H1 (cell line): ENCODE measurements around the gene ARRB1. TPM values are rescaled to one million over a fixed set of nuclear protein-coding genes. Genes with fewer than 3 reads are reported as not detected.

Source experiments
- CTCF ChIA-PET: fragments of 300-600 bp; sonication (Branson Sonifier 250); formaldehyde crosslinking; loops from one replicate; lab custom pipeline; 2021; ENCODE audit not compliant: partially characterized antibody; lab: Charles Lee
- POLR2A ChIA-PET: fragments of 300-600 bp; sonication (Branson Sonifier 250); formaldehyde crosslinking; loops from one replicate; lab custom pipeline; 2021; ENCODE audit warnings: inconsistent platforms; ENCODE audit not compliant: partially characterized antibody; lab: Charles Lee
- DNase-seq, 2 experiments: peaks; one replicate each; pipeline versions ENCODE4 v3.0.0 to v3.0.0-alpha.2; 2010 to 2022; ENCODE audit warnings: low spot score in 2 of 2, low read depth in 1 of 2, mixed read lengths in 1 of 2
- FAIRE-seq: peaks from 2 replicates; lab custom pipeline; 2011; peaks lifted over from hg19 to GRCh38; lab: Jason Lieb, UNC
- H2AFZ ChIP-seq: 2 replicates; pipeline ENCODE4 v1.8.1; 2012; ENCODE audit warnings: low read length, inconsistent platforms
- H2AK5ac ChIP-seq: 2 replicates; pipeline ENCODE4 v1.6.1; 2013; ENCODE audit warnings: low read depth, low read length
- H2BK120ac ChIP-seq: replicated peaks from 2 replicates; pipeline ENCODE3; 2013; ENCODE audit warnings: low read depth, low read length, inconsistent platforms
- H2BK12ac ChIP-seq: 2 replicates; pipeline ENCODE4 v1.6.1; 2013; ENCODE audit warnings: low read depth, low read length
- H2BK15ac ChIP-seq: 2 replicates; pipeline ENCODE4 v1.6.1; 2013; ENCODE audit warnings: low read length
- H2BK20ac ChIP-seq: 2 replicates; pipeline ENCODE4 v1.6.1; 2013; ENCODE audit warnings: low read length
- H2BK5ac ChIP-seq: 2 replicates; pipeline ENCODE4 v1.6.1; 2013; ENCODE audit warnings: low read depth, low read length
- H3K14ac ChIP-seq: 2 replicates; pipeline ENCODE4 v1.6.1; 2013; ENCODE audit warnings: inconsistent platforms; ENCODE audit not compliant: insufficient read length
- H3K18ac ChIP-seq: 2 replicates; pipeline ENCODE4 v1.6.1; 2013; ENCODE audit warnings: low read length; ENCODE audit errors: extremely low read depth
- H3K23ac ChIP-seq: 2 replicates; pipeline ENCODE4 v1.6.1; 2013; ENCODE audit warnings: inconsistent platforms; ENCODE audit not compliant: insufficient read length
- H3K23me2 ChIP-seq: 2 replicates; pipeline ENCODE4 v1.6.1; 2013; ENCODE audit warnings: low read depth, low read length
- H3K27ac ChIP-seq: 2 replicates; pipeline ENCODE4 v1.6.1; 2011; ENCODE audit warnings: low read depth, low read length, inconsistent platforms
- H3K27me3 ChIP-seq, 4 experiments: replicated peaks in 1 of 4; 1 replicate in 1 of 4; 2 replicates in 3 of 4; pipeline versions ENCODE4 v1.6.1 to v1.8.1; 2011 to 2013; ENCODE audit warnings: low read length in 3 of 4, mild to moderate bottlenecking in 3 of 4, inconsistent platforms in 2 of 4, mixed read lengths in 2 of 4, moderate library complexity in 1 of 4; ENCODE audit not compliant: control insufficient read depth in 3 of 4, insufficient read depth in 3 of 4; ENCODE audit errors: extremely low read depth in 1 of 4
- H3K36me3 ChIP-seq, 4 experiments: 2 replicates each; pipeline versions ENCODE4 v1.6.1 to v1.8.1; 2011 to 2013; ENCODE audit warnings: mild to moderate bottlenecking in 4 of 4, low read length in 3 of 4, moderate library complexity in 2 of 4, control low read depth in 1 of 4, inconsistent platforms in 1 of 4; ENCODE audit not compliant: insufficient read depth in 4 of 4, control insufficient read depth in 2 of 4
- H3K4ac ChIP-seq: replicated peaks from 2 replicates; pipeline ENCODE3; 2013; ENCODE audit warnings: low read length, low read depth, mixed read lengths, inconsistent platforms; ENCODE audit not compliant: insufficient read length
- H3K4me1 ChIP-seq, 4 experiments: replicated peaks in 1 of 4; 1 replicate in 1 of 4; 2 replicates in 3 of 4; pipeline versions ENCODE4 v1.6.1 to v1.8.1; 2011 to 2013; ENCODE audit warnings: low read length in 3 of 4, inconsistent platforms in 2 of 4, mixed read lengths in 1 of 4; ENCODE audit not compliant: insufficient read depth in 4 of 4, control insufficient read depth in 3 of 4
- H3K4me2 ChIP-seq, 2 experiments: 2 replicates each; pipeline versions ENCODE4 v1.6.1 to v1.8.1; 2011 to 2013; ENCODE audit warnings: low read depth in 2 of 2, low read length in 2 of 2, control low read depth in 1 of 2, inconsistent platforms in 1 of 2, mild to moderate bottlenecking in 1 of 2; ENCODE audit not compliant: insufficient read depth in 1 of 2
- H3K4me3 ChIP-seq, 4 experiments: fragments of 200-600, 300-600 bp in 1 of 4; sonication (generic), shearing (Covaris generic), sonication (Bioruptor Twin) in 1 of 4; 2 replicates each; pipeline versions ENCODE4 v1.5.1 to v1.8.1; 2011 to 2016; ENCODE audit warnings: low read length in 4 of 4, low read depth in 3 of 4, control low read depth in 2 of 4, inconsistent platforms in 2 of 4, mild to moderate bottlenecking in 2 of 4, mixed read lengths in 1 of 4, moderate library complexity in 1 of 4; ENCODE audit not compliant: insufficient read depth in 2 of 4; ENCODE audit errors: extremely low read depth in 1 of 4
- H3K56ac ChIP-seq: replicated peaks from 2 replicates; pipeline ENCODE3; 2013; ENCODE audit warnings: low read depth, mild to moderate bottlenecking, mixed read lengths, low read length, inconsistent platforms; ENCODE audit not compliant: insufficient read length
- H3K79me1 ChIP-seq: 2 replicates; pipeline ENCODE4 v1.6.1; 2013; ENCODE audit warnings: low read depth, low read length, control low read depth
- H3K79me2 ChIP-seq, 2 experiments: 2 replicates each; pipeline versions ENCODE4 v1.6.1 to v1.8.1; 2012 to 2013; ENCODE audit warnings: low read length in 2 of 2, mild to moderate bottlenecking in 2 of 2, inconsistent platforms in 1 of 2; ENCODE audit not compliant: insufficient read depth in 2 of 2, control insufficient read depth in 1 of 2
- H3K9ac ChIP-seq, 4 experiments: replicated peaks in 1 of 4; 1 replicate in 1 of 4; 2 replicates in 3 of 4; pipeline versions ENCODE4 v1.6.1 to v1.8.1; 2011 to 2013; ENCODE audit warnings: low read depth in 3 of 4, low read length in 3 of 4, control low read depth in 2 of 4, mild to moderate bottlenecking in 2 of 4, moderate library complexity in 2 of 4, inconsistent platforms in 1 of 4; ENCODE audit errors: extremely low read depth in 1 of 4
- H3K9me3 ChIP-seq, 2 experiments: 2 replicates each; pipeline versions ENCODE4 v1.6.1 to v1.8.1; 2012 to 2013; ENCODE audit warnings: mild to moderate bottlenecking in 2 of 2, moderate library complexity in 2 of 2, control low read depth in 1 of 2, inconsistent platforms in 1 of 2, low read depth in 1 of 2, low read length in 1 of 2, mixed read lengths in 1 of 2; ENCODE audit not compliant: insufficient read depth in 2 of 2
- H4K20me1 ChIP-seq, 2 experiments: replicated peaks in 1 of 2; 2 replicates each; pipeline versions ENCODE3 to v1.8.1; 2011 to 2013; ENCODE audit warnings: inconsistent platforms in 2 of 2, low read length in 2 of 2, mild to moderate bottlenecking in 1 of 2; ENCODE audit not compliant: insufficient read depth in 2 of 2, control insufficient read depth in 1 of 2
- H4K5ac ChIP-seq: 2 replicates; pipeline ENCODE4 v1.6.1; 2013; ENCODE audit warnings: low read length, low read depth, mixed read lengths, inconsistent platforms; ENCODE audit not compliant: insufficient read length
- H4K8ac ChIP-seq: 2 replicates; pipeline ENCODE4 v1.8.0; 2013; ENCODE audit warnings: mild to moderate bottlenecking, moderate library complexity, low read length, inconsistent platforms; ENCODE audit not compliant: insufficient read depth; ENCODE audit errors: extremely low read depth
- H4K91ac ChIP-seq: replicated peaks from 2 replicates; pipeline ENCODE3; 2013; ENCODE audit warnings: low read length, mixed read lengths, inconsistent platforms; ENCODE audit not compliant: insufficient read length
- ATF2 ChIP-seq: IDR thresholded peaks from 2 replicates; pipeline ENCODE4 v1.6.1; 2012; ENCODE audit warnings: low read length, inconsistent platforms
- BACH1 ChIP-seq: IDR thresholded peaks from 2 replicates; pipeline ENCODE4 v1.6.1; 2012; ENCODE audit warnings: low read length, improper control_type of control experiment
- CBX8 ChIP-seq: fragments of 300-800, 300-1000 bp; sonication (generic); IDR thresholded peaks from 2 replicates; pipeline ENCODE4 v1.7.1; 2016; ENCODE audit warnings: low read depth, low read length, borderline replicate concordance
- CTBP2 ChIP-seq: IDR thresholded peaks from 2 replicates; pipeline ENCODE4 v1.7.0; 2011; ENCODE audit warnings: borderline replicate concordance, mild to moderate bottlenecking, moderate library complexity, mixed read lengths, low read length; ENCODE audit not compliant: insufficient read depth, insufficient read length
- JUND ChIP-seq: IDR thresholded peaks from 2 replicates; pipeline ENCODE4 v1.6.1; 2011; ENCODE audit warnings: mild to moderate bottlenecking, improper control_type of control experiment, low read length
- KDM5A ChIP-seq: fragments of 200-600 bp; IDR thresholded peaks from 2 replicates; pipeline ENCODE4 v1.7.1; 2012; ENCODE audit warnings: mild to moderate bottlenecking, low read length, inconsistent platforms, mixed read lengths
- POU5F1 ChIP-seq: IDR thresholded peaks from 2 replicates; pipeline ENCODE4 v1.6.1; 2011; ENCODE audit warnings: low read depth, mild to moderate bottlenecking, low read length, moderate library complexity
- RFX5 ChIP-seq: IDR thresholded peaks from 2 replicates; pipeline ENCODE4 v1.6.1; 2011; ENCODE audit warnings: low read depth, low read length, improper control_type of control experiment, borderline replicate concordance
- RXRA ChIP-seq: IDR thresholded peaks from 2 replicates; pipeline ENCODE4 v1.6.1; 2011; ENCODE audit warnings: low read depth, mild to moderate bottlenecking, low read length, moderate library complexity; ENCODE audit not compliant: insufficient read depth
- SP2 ChIP-seq: IDR thresholded peaks from 2 replicates; pipeline ENCODE4 v1.6.1; 2012; ENCODE audit warnings: mild to moderate bottlenecking, low read length, inconsistent platforms
- TCF12 ChIP-seq: IDR thresholded peaks from 2 replicates; pipeline ENCODE4 v1.6.1; 2011; ENCODE audit warnings: low read depth, mild to moderate bottlenecking, low read length
- TEAD4 ChIP-seq: IDR thresholded peaks from 2 replicates; pipeline ENCODE4 v1.6.1; 2012; ENCODE audit warnings: low read depth, low read length, inconsistent platforms, mixed read lengths
- ZNF274 ChIP-seq: IDR thresholded peaks from 2 replicates; pipeline ENCODE4 v1.7.0; 2012; ENCODE audit warnings: low read length, borderline replicate concordance; ENCODE audit errors: extremely low read depth
- WGBS, 2 experiments: shearing (Covaris generic) in 1 of 2; methylation state at CpG; one replicate each; pipeline versions ENCODE4 v1.1.6 to v1.1.7; 2013 to 2015; ENCODE audit warnings: low lambda C conversion rate in 2 of 2, mixed read lengths in 2 of 2, inconsistent platforms in 1 of 2, low coverage in 1 of 2, missing lambda C conversion rate in 1 of 2; ENCODE audit not compliant: insufficient replicate concordance in 2 of 2, insufficient coverage in 1 of 2, insufficient read length in 1 of 2; ENCODE audit errors: extremely low coverage in 1 of 2, missing lambda C conversion rate in 1 of 2; 5-methylcytosine and 5-hydroxymethylcytosine counted together
- polyA plus RNA-seq, 7 experiments: library from polyadenylated mRNA; depleted of rRNA in 3 of 7; stranded (reverse) in 5 of 7; unstranded in 2 of 7; fragments of >200 nt in 5 of 7; fragments of 200-250 nt in 2 of 7; gene quantifications; 1 replicate in 5 of 7; 2 replicates in 1 of 7; 4 replicates in 1 of 7; pipeline versions ENCODE4 v1.2.1 to v1.2.3, GENCODE V29; 2011 to 2013; ENCODE audit warnings: missing spikeins in 2 of 7, mixed read lengths in 2 of 7
- total RNA-seq: library from RNA; stranded (reverse); fragmentation: NEBNext Ultra II Directional; extraction: Animal tissue kit (Norgen Biotek cat#: 25700); gene quantifications from 2 replicates; pipeline ENCODE4 v1.2.1, GENCODE V29; 2021

Gene ARRB1
- total and polyA plus RNA-seq, 2 of the 8 experiments (the other 6 are each of a cell fraction or from before 2014, with no cell fraction given), result 9.4 to 31.8 TPM

DNA sequence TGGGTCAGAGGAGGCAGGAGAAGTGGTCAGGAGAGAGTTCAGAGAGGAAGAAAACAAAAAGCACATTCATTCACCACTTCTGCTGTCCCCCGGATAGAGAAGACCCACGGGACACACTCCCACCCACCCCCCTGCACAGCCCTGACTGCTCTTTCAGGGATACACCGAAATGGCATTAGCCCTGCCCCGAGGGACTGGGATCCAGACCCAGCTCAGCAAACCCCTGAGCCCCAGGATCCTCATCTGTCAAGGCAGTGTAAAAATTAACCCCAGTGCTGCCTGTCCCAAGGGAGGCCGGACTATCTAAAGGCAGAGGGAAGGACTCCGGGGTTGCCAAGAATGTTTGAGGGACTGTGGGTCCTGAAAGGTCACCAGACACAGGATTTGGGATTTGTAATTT, 79.7 kb downstream of the ARRB1 start:
- Histone ChIP-seq H4K20me1 (no peaks in the 10 kb centered on the region), H3K27me3 (no peaks in the 10 kb centered on the region), H3K18ac (no peak overlapping the region), H3K23me2 (no peaks in the 10 kb centered on the region), H3K9ac (no peak overlapping the region), H3K23ac (no peak overlapping the region), H2AFZ (no peak overlapping the region), H3K36me3 (no peaks in the 10 kb centered on the region), H3K79me2 (no peaks in the 10 kb centered on the region), H3K9me3 (no peaks in the 10 kb centered on the region), H3K4me1 (peaks cover 0 to 2% (median 0%) of the 10 kb centered on the region in 4 experiments; a peak in 1 of 7 replicates), H3K4me2 (no peak overlapping the region), H2BK12ac (no peak overlapping the region), H3K79me1 (no peaks in the 10 kb centered on the region), H3K4ac (no peak overlapping the region), H2AK5ac (no peak overlapping the region), H2BK15ac (no peak overlapping the region), H3K56ac (no peak overlapping the region), H4K8ac (no peak overlapping the region; the same call in 1 of the 2 replicates), H4K5ac (no peak overlapping the region), H4K91ac (no peak overlapping the region), H3K14ac (no peak overlapping the region), H2BK120ac (no peak overlapping the region), H2BK5ac (no peak overlapping the region), H3K27ac (no peak overlapping the region), H3K4me3 (no peak overlapping the region), H2BK20ac (no peak overlapping the region)
- POLR2A ChIA-PET, result interaction anchor here (0.7 to 1.5 kb wide), 2 partner anchors 107 to 127 kb away, joined by 3 to 5 read pairs; no protein-coding TSS in a partner anchor
- FAIRE-seq (no peak), DNase-seq (no peak)
- CTCF ChIA-PET, result interaction anchor here (0.8 to 18.0 kb wide), 25 partner anchors 9 to 306 kb away, joined by 3 to 327 read pairs (median 4); no protein-coding TSS in a partner anchor
- WGBS, 2 experiments, result 91% methylated on average over 6 of the region's 6 CpGs; no CpG with 5 or more reads in 1 of the 2 experiments
- no peak for TF ChIP-seq TEAD4
- no peak for TF ChIP-seq CTBP2
- no peak for TF ChIP-seq TCF12
- no peak for TF ChIP-seq JUND
- TF ChIP-seq POU5F1, result no peak
- no peak for TF ChIP-seq ZNF274
- no peak for TF ChIP-seq ATF2
- no peak for TF ChIP-seq SP2
- TF ChIP-seq RXRA, result no peak
- TF ChIP-seq BACH1, result no peak
- no peak for TF ChIP-seq CBX8
- TF ChIP-seq RFX5, result no peak
- no peak for TF ChIP-seq KDM5A
